Keratinocyte (primary cell): ENCODE measurements around the gene TRDN. TPM values are rescaled to one million over a fixed set of nuclear protein-coding genes. Genes with fewer than 3 reads are reported as not detected.

Experiments
- DNase-seq: peaks from one replicate; pipeline ENCODE4 v3.0.0-alpha.2; 2011; ENCODE audit warnings: low read depth, missing footprints, low spot score
- FAIRE-seq: peaks from 2 replicates; lab custom pipeline; 2011; peaks lifted over from hg19 to GRCh38; lab: Jason Lieb, UNC
- H2AFZ ChIP-seq: 2 replicates; pipeline ENCODE4 v1.6.0; 2012; ENCODE audit warnings: low read length, control low read depth, inconsistent platforms; ENCODE audit not compliant: control insufficient read depth
- H3K27ac ChIP-seq: 2 replicates; pipeline ENCODE4 v1.5.1; 2011; ENCODE audit warnings: low read length; ENCODE audit not compliant: control insufficient read depth, insufficient read depth
- H3K27me3 ChIP-seq: 3 replicates; pipeline ENCODE4 v1.6.0; 2011; ENCODE audit warnings: low read length; ENCODE audit not compliant: control insufficient read depth, insufficient read depth; ENCODE audit errors: extremely low read depth
- H3K36me3 ChIP-seq, 2 experiments: 2 replicates in 1 of 2; 3 replicates in 1 of 2; pipeline ENCODE4 v1.5.1; 2011; ENCODE audit warnings: low read length in 2 of 2, mild to moderate bottlenecking in 1 of 2; ENCODE audit not compliant: control insufficient read depth in 2 of 2, insufficient read depth in 2 of 2; ENCODE audit errors: extremely low read depth in 1 of 2
- H3K4me1 ChIP-seq: 3 replicates; pipeline ENCODE4 v1.5.1; 2011; ENCODE audit warnings: low read length; ENCODE audit not compliant: control insufficient read depth, insufficient read depth; ENCODE audit errors: extremely low read depth
- H3K4me2 ChIP-seq: 3 replicates; pipeline ENCODE4 v1.6.0; 2011; ENCODE audit warnings: low read depth, low read length; ENCODE audit not compliant: control insufficient read depth, insufficient read depth; ENCODE audit errors: extremely low read depth
- H3K4me3 ChIP-seq, 3 experiments: fragments of 200-600 bp in 1 of 3; sonication (generic) in 1 of 3; 2 replicates in 2 of 3; 3 replicates in 1 of 3; pipeline ENCODE4 v1.5.1; 2011 to 2016; ENCODE audit warnings: low read length in 3 of 3, mild to moderate bottlenecking in 3 of 3, control low read depth in 2 of 3, inconsistent platforms in 1 of 3, low read depth in 1 of 3, mixed read lengths in 1 of 3, mixed run types in 1 of 3, moderate library complexity in 1 of 3; ENCODE audit not compliant: control insufficient read depth in 2 of 3, insufficient read depth in 2 of 3; ENCODE audit errors: extremely low read depth in 1 of 3
- H3K79me2 ChIP-seq: 2 replicates; pipeline ENCODE4 v1.6.0; 2012; ENCODE audit warnings: low read length; ENCODE audit not compliant: control insufficient read depth, insufficient read depth
- H3K9ac ChIP-seq: 3 replicates; pipeline ENCODE4 v1.6.0; 2011; ENCODE audit warnings: low read length; ENCODE audit not compliant: control insufficient read depth, insufficient read depth; ENCODE audit errors: extremely low read depth
- H3K9me1 ChIP-seq: 3 replicates; pipeline ENCODE4 v1.6.0; 2011; ENCODE audit warnings: low read length; ENCODE audit not compliant: control insufficient read depth, insufficient read depth; ENCODE audit errors: extremely low read depth
- H3K9me3 ChIP-seq: 2 replicates; pipeline ENCODE4 v1.5.1; 2012; ENCODE audit warnings: low read depth, low read length; ENCODE audit not compliant: control insufficient read depth
- H4K20me1 ChIP-seq: 3 replicates; pipeline ENCODE4 v1.6.0; 2011; ENCODE audit warnings: low read length; ENCODE audit not compliant: control insufficient read depth, insufficient read depth; ENCODE audit errors: extremely low read depth
- CTCF ChIP-seq, 3 experiments: IDR thresholded peaks in 1 of 3; conservative IDR thresholded peaks in 1 of 3; optimal IDR thresholded peaks in 1 of 3; 2 replicates in 2 of 3; 3 replicates in 1 of 3; pipeline versions ENCODE3 to v1.5.1; 2011; ENCODE audit warnings: low read length in 3 of 3, mild to moderate bottlenecking in 3 of 3, moderate library complexity in 2 of 3, control low read depth in 1 of 3, inconsistent platforms in 1 of 3; ENCODE audit not compliant: insufficient read depth in 2 of 3; ENCODE audit errors: extremely low read depth in 1 of 3
- EZH2 ChIP-seq: IDR thresholded peaks from one replicate; pipeline ENCODE4 v1.6.1; 2012; ENCODE audit warnings: inconsistent platforms, mild to moderate bottlenecking, low read length, moderate library complexity
- dilution Hi-C: fragments of 300-500 bp; cut with MboI; formaldehyde crosslinking; loops from one replicate; pipeline ENCODE4 v1.7.0; 2020; ENCODE audit warnings: low sequenced_read_pairs; ENCODE audit not compliant: extremely low pct_ligation_motif_present
- polyA plus RNA-seq, 5 experiments: library from polyadenylated mRNA; depleted of rRNA in 3 of 5; stranded (reverse) in 3 of 5; stranded (forward) in 1 of 5; unstranded in 1 of 5; fragments of >200 nt; gene quantifications; 1 replicate in 1 of 5; 2 replicates in 3 of 5; 3 replicates in 1 of 5; pipeline versions ENCODE4 v1.2.1 to v1.2.3, GENCODE V29; 2011 to 2012; ENCODE audit warnings: missing spikeins in 2 of 5, low read depth in 1 of 5, low replicate concordance in 1 of 5

Gene TRDN
- polyA plus RNA-seq, 1 donor (not counting 4 experiments of a cell fraction or from before 2014, with no cell fraction given): not detected

GRCh38 chr6:123189816-123190215 is 446.9 kb downstream of the TRDN start:
- DNase-seq (no peak), FAIRE-seq (no peak)
- Histone ChIP-seq H2AFZ (no peak overlapping the region), H3K27me3 (no peaks in the 10 kb centered on the region), H3K9me3 (no peaks in the 10 kb centered on the region), H4K20me1 (no peaks in the 10 kb centered on the region), H3K9ac (no peak overlapping the region), H3K27ac (no peak overlapping the region), H3K36me3 (no peaks in the 10 kb centered on the region), H3K4me3 (no peak overlapping the region), H3K79me2 (no peaks in the 10 kb centered on the region), H3K4me2 (no peak overlapping the region), H3K9me1 (no peaks in the 10 kb centered on the region), H3K4me1 (no peaks in the 10 kb centered on the region)
- TF ChIP-seq CTCF (optimal IDR thresholded peaks at IDR 0.05 in 1 of 3, IDR thresholded peaks at IDR 0.05 in 1 of 3, conservative IDR thresholded peaks at IDR 0.05 in 1 of 3; ENCODE audit: extremely low read depth in 1 of 3, insufficient read depth in 2 of 3, low read length in 3 of 3) (no peak), EZH2 (no peak)
- dilution Hi-C loops: no loop called here

- H3K9ac ChIP-seq: no peak overlapping the region
- H3K9me3 ChIP-seq: no peaks in the 10 kb centered on the region
- H3K36me3 ChIP-seq: no peaks in the 10 kb centered on the region
- no peak overlapping the region for H2AFZ ChIP-seq
- TF ChIP-seq EZH2 (no peak), CTCF (optimal IDR thresholded peaks at IDR 0.05 in 1 of 3, IDR thresholded peaks at IDR 0.05 in 1 of 3, conservative IDR thresholded peaks at IDR 0.05 in 1 of 3; ENCODE audit: extremely low read depth in 1 of 3, insufficient read depth in 2 of 3, low read length in 3 of 3) (no peak)
- no peaks in the 10 kb centered on the region for H3K79me2 ChIP-seq
- no peaks in the 10 kb centered on the region for H3K27me3 ChIP-seq
- H3K4me2 ChIP-seq: no peak overlapping the region
- no peak overlapping the region for H3K4me3 ChIP-seq
- dilution Hi-C loops: no loop called here
- no peaks in the 10 kb centered on the region for H3K4me1 ChIP-seq
- DNase-seq: no peak
- H3K9me1 ChIP-seq: no peaks in the 10 kb centered on the region
- no peaks in the 10 kb centered on the region for H4K20me1 ChIP-seq
- no peak for FAIRE-seq
- no peak overlapping the region for H3K27ac ChIP-seq
Observed at GRCh38 chr6:123182998-123183397, 453.8 kb downstream of the TRDN start.
